SH-SY5Y (cell line): ENCODE results near the gene C2CD4C.

Experiments used
- GATA2 ChIP-seq: IDR thresholded peaks from 2 replicates; pipeline ENCODE4 v1.6.1; 2011; ENCODE audit warnings: mild to moderate bottlenecking, low read depth, low read length
- GATA3 ChIP-seq: IDR thresholded peaks from 2 replicates; pipeline ENCODE4 v1.6.1; 2011; ENCODE audit warnings: low read depth, mild to moderate bottlenecking, low read length, moderate library complexity

DNA sequence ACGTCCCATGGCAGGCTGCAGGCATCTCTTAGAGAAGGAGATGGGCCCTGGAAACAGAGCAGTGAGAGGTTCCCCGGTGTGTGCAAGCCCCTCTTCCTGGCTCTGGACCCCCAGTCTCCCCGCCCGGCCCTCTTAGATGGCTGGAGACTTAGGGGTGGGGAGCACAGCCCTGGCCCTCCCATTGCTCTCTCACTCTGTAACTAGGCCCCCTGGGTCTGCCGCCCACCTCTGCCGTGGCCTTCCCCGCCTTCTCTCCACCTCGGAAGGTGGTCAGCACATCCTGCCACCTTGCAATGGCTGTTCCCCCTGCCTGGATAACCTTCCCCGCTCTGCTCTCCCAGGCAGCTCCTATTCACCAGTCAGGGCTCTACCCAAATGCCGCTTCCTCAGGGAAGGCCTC lies 21.8 kb upstream of the C2CD4C start:
- TF ChIP-seq GATA2 = no peak
- no peak for TF ChIP-seq GATA3
